GM12872 (cell line): ENCODE results near the gene SLC7A7.

Experiments used
- TF ChIP-seq, protein P1 (sequence below): IDR thresholded peaks from 3 replicates; pipeline ENCODE4 v1.5.1; 2011; ENCODE audit warnings: low read depth, mild to moderate bottlenecking, low read length, moderate library complexity; ENCODE audit not compliant: insufficient read depth

Gene SLC7A7

DNA sequence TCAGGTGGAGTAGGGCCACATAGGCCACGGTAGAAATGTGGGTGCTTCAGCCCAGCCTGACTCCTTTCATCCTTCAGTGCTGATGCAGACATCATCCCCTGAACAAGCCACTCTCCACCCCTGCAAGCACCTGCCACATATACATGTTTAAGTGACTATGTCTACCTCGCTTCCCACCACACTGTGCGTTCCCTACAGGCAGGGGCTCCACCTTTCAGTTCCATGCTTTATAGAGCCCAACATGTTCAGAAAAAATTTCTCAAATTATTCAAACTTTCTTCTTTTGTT is 11.6 kb downstream of the SLC7A7 start:
- TF ChIP-seq, protein P1, sequence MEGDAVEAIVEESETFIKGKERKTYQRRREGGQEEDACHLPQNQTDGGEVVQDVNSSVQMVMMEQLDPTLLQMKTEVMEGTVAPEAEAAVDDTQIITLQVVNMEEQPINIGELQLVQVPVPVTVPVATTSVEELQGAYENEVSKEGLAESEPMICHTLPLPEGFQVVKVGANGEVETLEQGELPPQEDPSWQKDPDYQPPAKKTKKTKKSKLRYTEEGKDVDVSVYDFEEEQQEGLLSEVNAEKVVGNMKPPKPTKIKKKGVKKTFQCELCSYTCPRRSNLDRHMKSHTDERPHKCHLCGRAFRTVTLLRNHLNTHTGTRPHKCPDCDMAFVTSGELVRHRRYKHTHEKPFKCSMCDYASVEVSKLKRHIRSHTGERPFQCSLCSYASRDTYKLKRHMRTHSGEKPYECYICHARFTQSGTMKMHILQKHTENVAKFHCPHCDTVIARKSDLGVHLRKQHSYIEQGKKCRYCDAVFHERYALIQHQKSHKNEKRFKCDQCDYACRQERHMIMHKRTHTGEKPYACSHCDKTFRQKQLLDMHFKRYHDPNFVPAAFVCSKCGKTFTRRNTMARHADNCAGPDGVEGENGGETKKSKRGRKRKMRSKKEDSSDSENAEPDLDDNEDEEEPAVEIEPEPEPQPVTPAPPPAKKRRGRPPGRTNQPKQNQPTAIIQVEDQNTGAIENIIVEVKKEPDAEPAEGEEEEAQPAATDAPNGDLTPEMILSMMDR = no peak

DNA sequence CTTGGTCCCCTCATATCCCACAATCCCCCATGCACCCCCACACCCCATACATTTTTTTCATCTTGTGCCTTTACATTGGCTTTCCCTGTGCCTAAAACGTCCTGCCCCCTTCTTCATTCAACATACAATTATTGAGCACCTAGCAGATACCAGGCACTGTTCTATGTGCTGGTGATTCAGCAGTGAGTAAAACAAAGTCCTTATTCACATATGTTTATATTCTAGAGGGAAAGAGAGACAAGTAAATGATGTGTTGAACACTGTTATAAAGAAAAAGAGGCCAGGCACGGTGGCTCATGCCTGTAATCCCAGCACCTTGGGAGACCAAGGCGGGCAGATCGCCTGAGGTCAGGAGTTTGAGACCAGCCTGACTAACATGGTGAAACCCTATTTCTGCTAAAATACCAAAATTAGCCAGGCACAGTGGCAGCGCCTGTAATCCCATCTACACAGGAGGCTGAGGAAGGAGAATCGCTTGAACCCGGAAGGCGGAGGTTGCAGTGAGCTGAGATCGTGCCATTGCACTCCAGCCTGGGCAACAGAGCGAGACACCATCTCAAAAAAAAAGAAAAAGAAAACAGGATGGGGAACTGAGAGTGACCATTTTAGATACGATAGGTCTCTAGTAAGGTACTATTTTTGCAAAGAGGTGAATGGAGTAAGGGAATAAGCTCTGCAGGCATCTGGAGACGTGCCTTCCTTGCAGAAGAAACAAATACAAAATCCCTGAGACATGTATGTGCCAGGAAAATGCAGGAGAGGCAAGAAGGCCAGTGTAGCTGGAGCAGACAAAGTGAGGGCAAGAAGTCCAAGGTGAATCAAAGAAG is 12.2 kb downstream of the SLC7A7 start:
- TF ChIP-seq, protein P1 = no peak

DNA sequence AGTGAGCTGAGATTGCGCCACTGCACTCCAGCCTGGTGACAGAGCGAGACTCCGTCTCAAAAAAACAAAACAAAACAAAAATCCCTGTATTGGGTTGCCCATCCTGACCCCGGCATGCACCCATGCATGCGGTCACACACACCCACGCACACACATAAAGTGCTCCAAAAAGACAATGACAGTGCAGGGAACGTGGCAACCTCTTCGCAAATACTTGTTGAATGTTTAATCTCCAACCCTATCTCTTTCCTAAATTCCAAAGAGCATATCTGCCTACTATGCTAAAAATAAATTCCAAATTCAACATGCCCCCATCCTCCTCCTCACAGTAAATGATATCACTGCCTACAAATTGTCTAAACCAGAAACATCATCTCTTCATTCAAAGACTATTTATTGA is 13.5 kb downstream of the SLC7A7 start:
- TF ChIP-seq, protein P1 = no peak

DNA sequence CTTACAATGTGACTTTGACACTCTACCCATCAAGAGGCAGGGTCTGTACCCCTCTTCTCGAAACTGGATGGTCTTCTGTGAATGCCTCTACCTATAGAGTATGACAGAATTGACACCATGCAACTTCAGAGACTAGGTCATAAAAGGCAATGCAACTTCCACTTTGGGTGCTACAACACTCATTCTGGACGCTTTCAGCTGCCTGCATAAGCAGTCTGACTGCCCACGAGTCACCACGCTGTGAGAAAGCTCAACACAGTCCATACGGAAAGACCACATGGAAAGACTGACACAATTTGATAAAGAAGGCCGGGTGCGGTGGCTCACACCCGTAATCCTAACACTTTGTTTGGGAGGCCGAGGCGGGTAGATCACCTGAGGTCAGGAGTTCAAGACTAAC is 14.9 kb downstream of the SLC7A7 start:
- TF ChIP-seq, protein P1 = no peak

DNA sequence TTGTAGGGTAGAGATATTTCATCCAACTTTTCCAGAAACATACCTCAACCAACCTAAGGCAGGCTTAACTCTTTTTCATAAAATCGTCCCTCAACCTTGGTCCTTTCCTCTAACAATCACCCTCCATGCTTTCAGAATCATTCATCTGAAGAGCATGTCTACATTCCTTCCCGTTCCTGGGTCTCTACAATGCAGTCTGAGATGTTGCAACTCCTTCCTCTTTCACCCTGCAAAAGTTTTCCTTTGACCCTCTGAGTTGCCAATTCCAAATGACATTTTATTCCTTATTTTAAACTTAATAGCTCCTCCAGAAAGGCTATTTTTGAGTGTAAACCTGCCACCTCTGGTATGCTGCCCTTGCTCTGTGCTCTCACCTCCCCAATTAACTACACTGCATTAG is 16.7 kb downstream of the SLC7A7 start:
- TF ChIP-seq, protein P1 = no peak

DNA sequence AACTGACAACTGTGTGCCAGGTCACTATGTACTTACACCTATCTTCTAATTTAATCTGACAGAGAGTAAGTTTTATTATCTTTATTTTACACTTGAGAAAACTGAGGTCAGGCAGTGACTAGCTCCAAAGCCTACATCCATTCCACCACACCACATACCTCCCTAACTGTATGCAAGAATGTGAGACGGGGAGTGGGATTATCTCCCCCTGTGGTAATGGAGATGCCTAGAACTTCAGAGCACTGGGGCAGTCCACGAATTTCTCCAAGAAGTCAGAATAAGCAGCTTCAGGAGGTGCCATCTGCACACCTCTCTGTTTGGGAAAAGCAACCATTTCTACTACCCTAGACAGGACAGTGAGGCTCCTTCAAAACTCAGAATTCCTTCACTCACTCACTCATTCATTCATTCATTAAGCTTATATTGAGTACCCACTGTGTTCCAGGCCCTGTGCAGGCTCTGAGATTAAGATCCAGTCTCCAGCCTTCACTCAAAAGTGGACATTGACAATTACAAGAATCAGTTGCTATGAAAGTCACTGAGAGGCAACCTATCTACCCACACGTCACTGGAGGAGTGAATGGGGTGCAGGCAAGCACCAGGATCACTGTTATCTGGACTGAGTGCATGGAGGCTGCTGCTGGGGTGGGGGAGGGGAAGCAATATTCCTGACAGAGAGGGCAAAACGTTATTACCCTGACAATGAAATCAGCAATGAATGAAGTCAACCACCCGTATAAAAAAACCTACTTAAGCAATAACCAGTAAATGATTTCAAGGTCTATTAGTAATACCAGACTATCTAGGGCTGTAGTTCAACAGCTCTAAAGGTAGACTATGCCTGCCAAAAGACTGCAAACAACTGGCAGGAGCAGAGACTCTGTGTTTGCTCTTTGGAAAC is 18.0 kb downstream of the SLC7A7 start:
- TF ChIP-seq, protein P1 = no peak

DNA sequence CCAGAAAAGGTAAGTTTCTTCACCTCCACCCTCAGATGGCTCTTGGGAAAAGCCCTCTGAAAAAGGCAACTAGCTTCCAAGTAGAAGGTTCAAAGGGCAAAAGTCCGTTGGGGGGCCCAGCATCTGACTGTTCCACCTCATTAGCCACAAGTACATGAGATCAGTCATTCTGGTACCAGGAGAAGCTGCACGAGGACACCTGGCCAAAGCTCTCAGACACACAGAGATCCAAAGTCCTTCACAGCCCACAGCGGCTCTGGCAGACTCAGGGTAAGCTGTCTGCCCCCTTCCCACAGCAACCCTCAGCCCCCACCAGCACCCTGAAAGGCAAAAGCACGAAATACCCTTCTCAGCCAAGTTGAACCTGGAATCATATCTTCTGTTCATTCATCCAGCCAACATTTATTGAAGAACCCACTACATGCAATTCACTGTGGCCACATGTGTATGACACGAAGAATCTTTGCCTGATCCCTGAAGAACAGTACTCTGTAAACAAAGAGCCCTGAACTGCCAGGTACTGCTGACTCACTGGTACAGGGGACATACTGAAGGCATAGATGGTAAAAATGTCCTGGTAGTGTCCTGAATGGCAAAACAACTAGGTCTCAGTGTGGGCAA is 19.0 kb downstream of the SLC7A7 start:
- TF ChIP-seq, protein P1 = no peak
